ENCODE measurements around the gene PNRC1.

GRCh38 chr6:89068695-89069094 lies 11.9 kb upstream of the PNRC1 start:
- no peak for TF ChIP-seq CTCF (IDR thresholded peaks at IDR 0.05)
- TF ChIP-seq POLR2A (IDR thresholded peaks at IDR 0.05): no peak
